Measurements from ENCODE around the gene AZU1.
A peak's percentile ranks its signal among the peaks of the same experiment; 100 is the strongest.

The AZU1 gene

DNA sequence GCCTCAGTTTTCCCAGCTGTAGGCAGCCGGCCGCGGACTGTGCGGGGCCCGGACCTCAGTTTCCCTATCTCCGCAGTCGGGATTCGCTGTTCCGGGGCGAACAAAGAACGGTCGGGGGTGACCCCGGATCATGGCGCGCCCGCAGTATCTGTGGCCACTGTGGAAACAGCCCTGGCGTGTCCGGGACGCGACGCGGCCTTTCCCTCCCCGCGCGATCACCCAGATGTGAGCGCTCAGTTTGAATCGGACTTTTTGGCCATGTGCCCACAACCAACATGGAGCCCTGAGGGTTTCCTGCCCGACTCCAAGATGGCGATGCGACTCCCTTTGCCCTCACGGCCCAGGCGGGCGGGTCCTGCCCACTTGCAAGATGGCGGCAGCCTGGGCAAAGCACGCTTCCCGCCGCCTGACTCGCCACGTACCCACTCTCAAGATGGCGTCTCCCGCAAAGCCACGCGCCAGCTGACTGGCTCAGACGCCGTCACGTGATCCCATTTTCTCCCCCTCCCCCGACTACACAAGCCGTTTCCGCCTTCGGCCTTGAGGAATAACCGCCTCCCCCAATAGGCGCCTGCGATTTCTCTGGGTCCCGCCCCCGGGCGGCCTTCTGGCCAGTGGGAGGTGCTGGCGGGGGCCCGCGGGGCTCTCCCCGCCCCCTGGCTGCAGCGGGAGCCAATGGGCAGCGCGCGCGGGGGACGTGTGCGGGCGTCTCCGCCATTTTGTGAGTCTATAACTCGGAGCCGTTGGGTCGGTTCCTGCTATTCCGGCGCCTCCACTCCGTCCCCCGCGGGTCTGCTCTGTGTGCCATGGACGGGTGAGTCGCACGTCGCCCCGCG is 30.7 kb upstream of the AZU1 start, which contains the start of gene PTBP1:
Gene PTBP1 (plus strand): TSS at position 761 of the 836 bp plus-strand sequence. CDS start 46 bp downstream, at position 807.
- peak; percentile 99 for DNase-seq (ENCODE audit: insufficient read length, low spot score)
- TF ChIP-seq POLR2A (IDR thresholded peaks at IDR 0.05; ENCODE audit: low read depth, low read length) (peak; percentile 94), PAX5 (IDR thresholded peaks at IDR 0.05; ENCODE audit: insufficient read depth, low read length, severe bottlenecking) (no peak), SPI1 (IDR thresholded peaks at IDR 0.05; ENCODE audit: low read depth, low read length) (no peak), POLR2AphosphoS5 (IDR thresholded peaks at IDR 0.05; ENCODE audit: low read depth, low read length) (peak; percentile 96), TAF1 (IDR thresholded peaks at IDR 0.05; ENCODE audit: low read depth, low read length) (peak; percentile 76), POU2F2 (IDR thresholded peaks at IDR 0.05; ENCODE audit: low read depth, low read length) (0 out of 2 replicates have a peak, but pooled peaks have one; percentile 39)
- FAIRE-seq, result peak; percentile 100

DNA sequence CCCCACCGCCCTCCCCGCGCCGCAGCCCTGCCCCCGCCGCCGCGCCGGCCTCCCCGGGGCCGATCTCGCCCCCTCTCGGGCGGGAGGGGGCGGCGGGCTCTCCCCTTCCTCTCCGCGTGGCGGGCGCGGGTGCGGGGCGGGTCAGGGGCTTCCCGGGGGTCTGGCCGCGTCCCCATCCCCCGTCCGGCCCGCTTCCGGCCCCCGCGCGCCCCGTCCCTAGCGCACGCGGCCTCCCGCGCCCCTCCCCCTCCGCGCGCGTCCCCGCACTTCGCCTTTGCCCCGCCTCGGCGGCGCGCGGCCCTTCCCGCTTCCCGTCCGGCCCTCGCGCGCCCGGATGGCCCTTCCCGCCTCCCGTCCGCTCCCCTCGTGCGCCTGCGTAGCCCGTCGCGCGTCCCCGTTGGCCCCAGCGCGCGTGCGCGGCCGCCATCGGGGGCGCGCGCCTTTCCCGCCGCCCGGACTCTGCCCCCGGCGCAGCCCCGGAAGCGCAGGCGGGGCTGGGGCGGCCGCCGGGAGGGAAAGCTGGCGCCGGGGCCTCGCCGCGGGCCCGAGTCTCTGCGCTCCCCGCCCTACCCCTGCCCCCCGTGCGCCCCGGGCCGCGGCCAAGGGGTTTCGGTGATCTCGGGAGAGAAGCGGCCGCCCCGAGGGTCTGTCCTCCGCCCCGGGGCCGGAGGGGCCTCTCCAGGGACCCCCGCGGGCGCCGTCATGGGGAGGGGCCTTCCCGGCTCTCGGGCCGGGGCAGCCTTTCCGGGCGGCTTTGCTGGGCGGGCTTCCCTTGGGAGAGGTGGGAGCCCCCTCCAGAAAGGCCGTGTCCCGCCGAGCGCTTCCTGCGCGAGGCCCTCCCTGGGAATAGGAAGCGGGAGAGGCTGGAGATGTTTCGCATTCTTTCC is 29.9 kb upstream of the AZU1 start:
- DNase-seq (ENCODE audit: insufficient read length, low spot score) (peak; percentile 100), FAIRE-seq (no peak)

DNA sequence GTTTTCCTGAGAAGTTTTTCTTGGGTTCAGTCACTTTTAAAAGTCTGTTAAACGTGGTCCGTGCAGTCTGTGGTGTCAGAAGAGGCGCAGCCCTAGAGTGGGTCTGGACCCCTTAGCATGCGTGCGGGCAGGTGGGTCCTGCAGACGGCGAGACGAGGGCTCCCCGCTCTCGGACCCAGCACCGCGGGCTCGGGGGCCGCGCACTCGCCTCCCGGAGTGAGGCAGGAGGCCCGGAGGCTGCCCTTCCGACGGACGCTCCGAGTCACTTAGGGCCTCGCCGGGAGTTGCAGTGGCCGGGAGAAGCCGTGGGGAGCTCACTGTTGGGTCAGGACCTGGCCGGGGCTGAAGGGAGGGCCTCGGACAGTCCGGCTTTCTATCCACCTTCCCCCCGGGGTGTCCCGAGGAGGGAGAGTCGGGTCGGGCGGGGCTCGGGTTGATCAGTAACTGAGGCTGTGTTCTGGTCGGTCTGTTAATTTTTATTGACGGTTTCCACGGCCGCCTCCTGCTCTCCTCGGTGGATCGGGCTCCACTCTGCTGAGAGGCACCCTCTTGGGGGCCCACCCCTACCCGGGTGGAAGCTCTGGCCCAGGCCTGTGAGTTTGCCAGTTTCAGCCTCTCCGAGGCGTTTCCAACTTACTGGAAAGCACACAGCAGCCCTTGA is 29.1 kb upstream of the AZU1 start:
- FAIRE-seq (no peak), DNase-seq (ENCODE audit: insufficient read length, low spot score) (peak; percentile 32)
- TF ChIP-seq PAX5 (IDR thresholded peaks at IDR 0.05; ENCODE audit: insufficient read depth, low read length, severe bottlenecking), result no peak
- TF ChIP-seq POLR2A (IDR thresholded peaks at IDR 0.05; ENCODE audit: low read depth, low read length), result no peak
- TF ChIP-seq POU2F2 (IDR thresholded peaks at IDR 0.05; ENCODE audit: low read depth, low read length), result no peak
- TF ChIP-seq SPI1 (IDR thresholded peaks at IDR 0.05; ENCODE audit: low read depth, low read length), result no peak
- no peak for TF ChIP-seq POLR2AphosphoS5 (IDR thresholded peaks at IDR 0.05; ENCODE audit: low read depth, low read length)
- TF ChIP-seq TAF1 (IDR thresholded peaks at IDR 0.05; ENCODE audit: low read depth, low read length), result no peak

More for the DNA sequence above, 29.9 kb upstream of the AZU1 start:
- TF ChIP-seq POLR2AphosphoS5 (IDR thresholded peaks at IDR 0.05; ENCODE audit: low read depth, low read length), result peak; percentile 12; the same call in 1 of the 2 replicates
- TF ChIP-seq SPI1 (IDR thresholded peaks at IDR 0.05; ENCODE audit: low read depth, low read length), result 0 out of 2 replicates have a peak, but pooled peaks have one; percentile 11
- no peak for TF ChIP-seq PAX5 (IDR thresholded peaks at IDR 0.05; ENCODE audit: insufficient read depth, low read length, severe bottlenecking)
- no peak for TF ChIP-seq POLR2A (IDR thresholded peaks at IDR 0.05; ENCODE audit: low read depth, low read length)
- no peak for TF ChIP-seq POU2F2 (IDR thresholded peaks at IDR 0.05; ENCODE audit: low read depth, low read length)

- TF ChIP-seq PAX5 (IDR thresholded peaks at IDR 0.05; ENCODE audit: insufficient read depth, low read length, severe bottlenecking), result no peak
- TF ChIP-seq SPI1 (IDR thresholded peaks at IDR 0.05; ENCODE audit: low read depth, low read length), result no peak
- no peak for TF ChIP-seq TAF1 (IDR thresholded peaks at IDR 0.05; ENCODE audit: low read depth, low read length)
- TF ChIP-seq POLR2A (IDR thresholded peaks at IDR 0.05; ENCODE audit: low read depth, low read length), result no peak
- no peak for TF ChIP-seq POU2F2 (IDR thresholded peaks at IDR 0.05; ENCODE audit: low read depth, low read length)
- no peak for TF ChIP-seq POLR2AphosphoS5 (IDR thresholded peaks at IDR 0.05; ENCODE audit: low read depth, low read length)
- FAIRE-seq, result no peak
Observed at GRCh38 chr19:799076-799881, 28.4 kb upstream of the AZU1 start.

GRCh38 chr19:800360-801029 is 27.1 kb upstream of the AZU1 start:
- FAIRE-seq (no peak), DNase-seq (ENCODE audit: insufficient read length, low spot score) (no peak)
- TF ChIP-seq PAX5 (IDR thresholded peaks at IDR 0.05; ENCODE audit: insufficient read depth, low read length, severe bottlenecking) (no peak), POLR2AphosphoS5 (IDR thresholded peaks at IDR 0.05; ENCODE audit: low read depth, low read length) (peak; percentile 59; the same call in 1 of the 2 replicates), SPI1 (IDR thresholded peaks at IDR 0.05; ENCODE audit: low read depth, low read length) (no peak), POU2F2 (IDR thresholded peaks at IDR 0.05; ENCODE audit: low read depth, low read length) (no peak), POLR2A (IDR thresholded peaks at IDR 0.05; ENCODE audit: low read depth, low read length) (peak; percentile 58; the same call in 1 of the 2 replicates), TAF1 (IDR thresholded peaks at IDR 0.05; ENCODE audit: low read depth, low read length) (no peak)

More at GRCh38 chr19:799076-799881, 28.4 kb upstream of the AZU1 start:
- no peak for DNase-seq (ENCODE audit: insufficient read length, low spot score)

- FAIRE-seq (no peak), DNase-seq (ENCODE audit: insufficient read length, low spot score) (no peak)
Observed at GRCh38 chr19:801030-801860, 26.4 kb upstream of the AZU1 start.

DNA sequence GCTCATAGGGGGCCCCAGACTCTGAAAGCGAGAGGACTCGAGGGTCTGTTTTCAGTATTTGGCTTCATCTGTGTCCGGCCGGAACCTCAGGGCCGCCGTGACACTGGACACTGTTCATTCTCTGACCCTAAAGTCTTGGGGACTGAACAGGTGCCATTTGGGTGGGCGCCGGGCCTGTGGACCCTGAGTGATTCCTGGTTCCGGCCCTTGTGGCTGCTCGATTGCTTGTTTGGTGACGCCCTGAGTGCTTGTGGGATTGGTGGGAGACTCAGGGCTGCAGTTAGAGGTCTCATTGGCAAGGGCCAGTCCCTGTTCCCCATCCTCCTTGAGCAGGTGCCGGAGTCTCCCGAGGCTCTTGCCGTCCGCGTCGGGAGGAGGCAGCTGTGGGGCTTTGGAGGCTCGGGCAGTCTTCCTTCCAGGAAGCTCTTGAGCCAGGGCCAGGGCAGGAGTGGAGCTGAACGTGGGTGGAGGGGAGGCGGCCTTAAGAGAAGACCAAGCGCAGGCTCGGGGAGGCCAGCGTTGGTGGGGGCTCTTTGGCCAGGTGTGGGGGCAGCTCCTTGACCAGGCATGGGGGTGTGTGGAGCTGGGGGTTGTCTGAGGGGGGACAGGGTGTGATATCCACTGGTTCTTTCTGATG is 25.7 kb upstream of the AZU1 start:
- no peak for FAIRE-seq
- TF ChIP-seq PAX5 (IDR thresholded peaks at IDR 0.05; ENCODE audit: insufficient read depth, low read length, severe bottlenecking), result no peak
- no peak for TF ChIP-seq TAF1 (IDR thresholded peaks at IDR 0.05; ENCODE audit: low read depth, low read length)
- TF ChIP-seq POLR2A (IDR thresholded peaks at IDR 0.05; ENCODE audit: low read depth, low read length), result no peak
- no peak for TF ChIP-seq POLR2AphosphoS5 (IDR thresholded peaks at IDR 0.05; ENCODE audit: low read depth, low read length)
- no peak for TF ChIP-seq POU2F2 (IDR thresholded peaks at IDR 0.05; ENCODE audit: low read depth, low read length)
- TF ChIP-seq SPI1 (IDR thresholded peaks at IDR 0.05; ENCODE audit: low read depth, low read length), result no peak
- DNase-seq (ENCODE audit: insufficient read length, low spot score), result no peak

More at GRCh38 chr19:801030-801860, 26.4 kb upstream of the AZU1 start:
- TF ChIP-seq POLR2A (IDR thresholded peaks at IDR 0.05; ENCODE audit: low read depth, low read length), result 0 out of 2 replicates have a peak, but pooled peaks have one; percentile 29
- no peak for TF ChIP-seq SPI1 (IDR thresholded peaks at IDR 0.05; ENCODE audit: low read depth, low read length)
